Skeletal muscle tissue (tissue), 4 donors: ENCODE results near the gene SNU13. TPM values are rescaled to one million over a fixed set of nuclear protein-coding genes. Genes with fewer than 3 reads are reported as not detected.
"Not testable (repeated sequence)": the region's sequence is repeated elsewhere in the genome, so short reads cannot be mapped to it uniquely, and the experiment has no call there.

Experiments
- H3K27ac ChIP-seq: one replicate; pipeline ENCODE4 v1.7.0; 2013; ENCODE audit warnings: mild to moderate bottlenecking, low read depth, low read length, inconsistent platforms
- H3K27me3 ChIP-seq, 3 donors: one replicate each; pipeline ENCODE4 v1.7.0; 2013; ENCODE audit warnings: low read length in 3 of 3; ENCODE audit not compliant: control insufficient read depth in 3 of 3, insufficient read depth in 3 of 3
- H3K36me3 ChIP-seq, 3 donors: one replicate each; pipeline ENCODE4 v1.7.0; 2013; ENCODE audit warnings: low read length in 3 of 3; ENCODE audit not compliant: control insufficient read depth in 3 of 3, insufficient read depth in 3 of 3
- H3K4me1 ChIP-seq, 3 donors: one replicate each; pipeline ENCODE4 v1.7.0; 2013; ENCODE audit warnings: low read length in 3 of 3, mild to moderate bottlenecking in 3 of 3; ENCODE audit not compliant: control insufficient read depth in 3 of 3, insufficient read depth in 3 of 3
- H3K4me3 ChIP-seq, 3 donors: one replicate each; pipeline ENCODE4 v1.7.0; 2013; ENCODE audit warnings: low read length in 3 of 3
- H3K9ac ChIP-seq, 3 donors: one replicate each; pipeline ENCODE4 v1.7.0; 2013; ENCODE audit warnings: low read length in 3 of 3, mild to moderate bottlenecking in 3 of 3, moderate library complexity in 2 of 3, low read depth in 1 of 3
- H3K9me3 ChIP-seq, 3 donors: one replicate each; pipeline ENCODE4 v1.7.0; 2013; ENCODE audit warnings: low read length in 3 of 3; ENCODE audit not compliant: control insufficient read depth in 3 of 3
- total RNA-seq: library from RNA; depleted of rRNA; stranded (reverse); fragments of >200 nt; gene quantifications from one replicate; pipeline ENCODE4 v1.2.3, GENCODE V29; 2014
- donor health status: Osteomylitis.

SNU13 gene
- total RNA-seq, 1 donor from 2014 or later: 57.4 TPM

DNA sequence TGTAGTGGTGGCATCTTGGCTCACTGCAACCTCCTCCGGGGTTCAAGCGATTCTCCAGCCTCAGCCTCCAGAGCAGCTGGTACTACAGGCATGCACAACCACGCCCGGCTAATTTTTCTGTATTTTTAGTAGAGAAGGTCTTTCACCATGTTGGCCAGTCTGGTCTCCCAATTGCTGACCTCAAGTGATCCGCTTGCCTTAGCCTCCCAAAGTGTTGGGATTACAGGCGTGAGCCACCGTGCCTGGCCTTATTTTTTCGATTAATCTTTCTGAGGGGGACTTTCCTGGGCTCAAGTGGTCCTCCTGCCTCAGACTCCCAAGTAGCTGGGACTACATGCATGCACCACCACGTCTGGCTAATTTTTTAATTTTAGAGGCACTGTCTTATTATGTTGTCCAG lies 5.6 kb downstream of the SNU13 start:
- Histone ChIP-seq H3K9ac (peak overlapping the region in 1 of 3 donors; percentile 82), H3K9me3 (no peaks in the 10 kb centered on the region), H3K27me3 (no peaks in the 10 kb centered on the region), H3K36me3 (peaks cover 9 to 16% (median 15%) of the 10 kb centered on the region in 3 donors), H3K4me1 (peaks cover 7 to 14% (median 8%) of the 10 kb centered on the region in 3 donors), H3K4me3 (peak overlapping the region; percentile 83 to 91 (median 87)), H3K27ac (peak overlapping the region; percentile 89)

DNA sequence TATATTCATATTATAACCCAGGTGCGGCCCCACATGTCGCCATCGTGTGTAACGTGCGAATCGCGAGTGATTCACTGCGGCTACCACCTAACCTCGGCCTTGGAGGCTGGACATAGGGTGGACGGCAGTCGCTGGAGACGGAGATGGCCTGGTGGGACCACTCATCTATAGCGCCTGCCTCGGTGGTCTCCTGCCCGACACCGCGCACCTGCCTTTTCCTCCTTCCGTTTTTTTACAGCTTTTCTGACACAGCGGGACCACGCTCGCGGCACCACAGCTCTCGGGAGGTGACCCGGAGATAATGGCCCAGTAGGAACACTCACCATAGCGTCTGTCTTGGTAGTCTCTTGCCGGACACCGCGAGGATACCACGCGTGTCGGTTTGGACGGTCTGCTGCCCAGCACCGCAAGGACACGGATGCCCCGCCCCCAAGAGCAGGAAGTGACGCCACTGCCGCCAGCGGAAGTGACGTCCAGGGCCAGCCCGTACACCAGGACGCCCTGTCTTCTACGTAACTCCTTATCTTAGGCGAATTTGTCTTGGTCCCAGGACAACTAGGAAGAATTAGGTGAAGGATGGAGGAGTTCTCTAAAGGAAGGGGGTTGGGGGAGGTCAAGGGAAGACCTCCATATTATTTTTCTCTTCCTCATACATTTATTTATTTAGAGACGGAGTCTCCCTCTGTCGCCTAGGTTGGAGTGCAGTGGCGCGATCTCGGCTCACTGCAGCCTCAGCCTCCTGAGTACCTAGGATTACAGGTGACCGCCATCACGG lies 6.4 kb downstream of the SNU13 start:
- H3K9ac ChIP-seq: peak overlapping the region; percentile 82 to 87 (median 86)
- H3K4me3 ChIP-seq: peak overlapping the region; percentile 83 to 91 (median 87)
- no peaks in the 10 kb centered on the region for H3K9me3 ChIP-seq
- peaks cover 0 to 6% (median 0%) of the 10 kb centered on the region in 3 donors for H3K4me1 ChIP-seq
- peak overlapping the region; percentile 89 for H3K27ac ChIP-seq
- H3K27me3 ChIP-seq: no peaks in the 10 kb centered on the region
- peaks cover 14 to 19% (median 16%) of the 10 kb centered on the region in 3 donors for H3K36me3 ChIP-seq

DNA sequence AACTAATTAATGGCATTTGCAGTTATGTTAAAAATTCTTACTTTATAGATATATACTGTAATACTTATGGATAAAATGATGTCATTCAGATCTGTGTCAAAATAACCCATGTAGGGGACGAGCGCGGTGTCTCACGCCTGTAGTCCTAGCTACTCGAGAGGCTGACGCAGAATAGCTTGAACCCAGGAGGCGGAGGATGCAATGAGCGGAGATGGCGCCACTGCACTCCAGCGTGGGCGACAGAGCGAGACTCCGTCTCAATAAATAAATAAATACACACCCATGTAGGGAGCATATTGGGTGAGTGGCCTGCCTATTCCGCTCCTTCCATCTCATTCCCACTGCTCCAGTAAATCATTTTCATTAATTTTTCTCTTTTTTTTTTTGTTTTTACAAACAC lies 7.1 kb downstream of the SNU13 start:
- Histone ChIP-seq H3K9ac (peak overlapping the region; percentile 82 to 87 (median 86)), H3K27ac (peak overlapping the region; percentile 89), H3K9me3 (no peaks in the 10 kb centered on the region), H3K36me3 (peaks cover 15 to 19% (median 16%) of the 10 kb centered on the region in 3 donors), H3K4me1 (peaks cover 0 to 3% (median 0%) of the 10 kb centered on the region in 3 donors), H3K27me3 (no peaks in the 10 kb centered on the region), H3K4me3 (peak overlapping the region; percentile 83 to 91 (median 87))

DNA sequence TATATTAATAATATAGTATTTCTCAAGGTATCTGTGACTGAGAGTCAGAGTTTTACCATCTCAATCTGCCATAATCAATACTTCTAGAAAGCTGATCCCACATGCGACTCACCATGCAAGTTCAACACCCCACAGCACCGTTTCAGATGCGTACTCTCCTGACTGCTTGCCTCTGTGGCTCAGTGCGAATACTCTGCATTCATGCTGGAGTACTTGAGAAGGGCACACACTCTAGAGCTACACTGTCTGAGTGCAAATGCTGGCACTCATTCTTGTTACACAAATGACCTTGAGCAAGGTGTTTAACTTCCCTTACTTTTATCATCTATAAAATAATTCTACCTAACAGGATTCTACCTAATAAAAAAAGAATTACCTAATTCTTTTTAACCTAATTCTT lies 12.5 kb downstream of the SNU13 start:
- Histone ChIP-seq H3K9ac (no peak overlapping the region), H3K36me3 (peaks cover 20 to 40% (median 36%) of the 10 kb centered on the region in 3 donors), H3K4me3 (no peak overlapping the region), H3K27me3 (no peaks in the 10 kb centered on the region), H3K4me1 (peaks cover 0 to 3% (median 0%) of the 10 kb centered on the region in 3 donors), H3K9me3 (no peaks in the 10 kb centered on the region), H3K27ac (no peak overlapping the region)

- no peak overlapping the region for H3K4me3 ChIP-seq
- H3K27me3 ChIP-seq: no peaks in the 10 kb centered on the region
- no peak overlapping the region for H3K9ac ChIP-seq
- peaks cover 0 to 3% (median 0%) of the 10 kb centered on the region in 3 donors for H3K4me1 ChIP-seq
- H3K36me3 ChIP-seq: peaks cover 17 to 36% (median 34%) of the 10 kb centered on the region in 3 donors
- no peaks in the 10 kb centered on the region for H3K9me3 ChIP-seq
- no peak overlapping the region for H3K27ac ChIP-seq
Observed at GRCh38 chr22:41674846-41675340, 13.8 kb downstream of the SNU13 start.

DNA sequence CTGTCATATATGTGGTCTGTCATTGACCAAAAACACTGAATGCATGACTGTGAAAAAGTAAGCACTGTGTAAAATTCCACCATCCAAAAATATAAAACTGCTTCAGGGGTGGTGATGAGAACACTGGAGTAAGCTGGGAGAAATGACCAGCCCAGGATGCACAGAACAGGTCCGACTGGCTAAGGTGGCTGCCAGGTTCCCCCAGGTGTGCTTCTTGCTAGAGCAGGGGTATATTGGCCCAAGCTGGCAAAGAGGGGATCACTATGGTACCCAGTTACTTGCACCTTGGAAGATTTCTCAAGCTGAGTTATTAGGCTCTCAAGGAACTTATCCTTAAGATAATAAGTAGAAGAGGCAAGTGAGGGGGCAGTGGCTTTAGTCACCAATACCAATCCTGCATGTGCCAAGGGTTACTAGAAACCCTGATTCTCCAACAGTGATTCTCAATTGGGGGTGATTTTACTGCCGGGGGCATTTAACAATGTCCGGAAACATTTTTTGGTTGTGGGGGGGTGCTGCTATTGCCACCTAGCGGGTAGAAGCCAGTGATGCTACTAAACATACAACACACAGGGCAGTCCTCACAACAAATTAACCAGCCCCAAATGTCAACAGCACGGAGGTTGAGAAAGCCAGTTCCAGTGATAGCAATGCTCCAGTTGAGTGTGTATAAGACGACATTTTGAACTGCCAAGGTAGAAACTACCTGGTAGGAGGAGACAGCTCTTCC lies 15.7 kb downstream of the SNU13 start:
- H3K9ac ChIP-seq: no peak overlapping the region
- peaks cover 7 to 27% (median 25%) of the 10 kb centered on the region in 3 donors for H3K36me3 ChIP-seq
- H3K27me3 ChIP-seq: no peaks in the 10 kb centered on the region
- H3K4me3 ChIP-seq: no peak overlapping the region
- peaks cover 0 to 3% (median 0%) of the 10 kb centered on the region in 3 donors for H3K4me1 ChIP-seq
- H3K9me3 ChIP-seq: no peaks in the 10 kb centered on the region
- H3K27ac ChIP-seq: no peak overlapping the region

DNA sequence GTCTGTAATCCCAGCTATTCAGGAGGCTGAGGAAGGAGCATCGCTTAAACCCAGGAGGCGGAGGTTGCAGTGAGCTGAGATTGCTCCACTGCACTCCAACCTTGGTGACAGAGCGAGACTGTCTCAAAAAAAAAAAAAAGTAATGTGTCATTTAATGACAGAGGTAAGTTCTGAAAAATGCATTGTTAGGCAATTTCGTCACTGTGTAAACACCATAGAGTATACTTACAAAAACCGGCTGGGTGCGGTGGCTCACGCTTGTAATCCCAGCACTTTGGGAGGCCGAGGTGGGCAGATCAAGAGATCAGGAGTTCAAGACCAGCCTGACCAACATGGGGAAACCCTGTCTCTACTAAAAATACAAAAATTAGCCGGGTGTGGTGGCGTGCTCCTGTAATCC lies 16.6 kb downstream of the SNU13 start:
- not testable (repeated sequence) for H3K9me3 ChIP-seq, H3K4me1 ChIP-seq, H3K9ac ChIP-seq, H3K4me3 ChIP-seq, H3K27ac ChIP-seq, H3K27me3 ChIP-seq
- peaks cover 7 to 21% (median 21%) of the 10 kb centered on the region in 3 donors for H3K36me3 ChIP-seq

DNA sequence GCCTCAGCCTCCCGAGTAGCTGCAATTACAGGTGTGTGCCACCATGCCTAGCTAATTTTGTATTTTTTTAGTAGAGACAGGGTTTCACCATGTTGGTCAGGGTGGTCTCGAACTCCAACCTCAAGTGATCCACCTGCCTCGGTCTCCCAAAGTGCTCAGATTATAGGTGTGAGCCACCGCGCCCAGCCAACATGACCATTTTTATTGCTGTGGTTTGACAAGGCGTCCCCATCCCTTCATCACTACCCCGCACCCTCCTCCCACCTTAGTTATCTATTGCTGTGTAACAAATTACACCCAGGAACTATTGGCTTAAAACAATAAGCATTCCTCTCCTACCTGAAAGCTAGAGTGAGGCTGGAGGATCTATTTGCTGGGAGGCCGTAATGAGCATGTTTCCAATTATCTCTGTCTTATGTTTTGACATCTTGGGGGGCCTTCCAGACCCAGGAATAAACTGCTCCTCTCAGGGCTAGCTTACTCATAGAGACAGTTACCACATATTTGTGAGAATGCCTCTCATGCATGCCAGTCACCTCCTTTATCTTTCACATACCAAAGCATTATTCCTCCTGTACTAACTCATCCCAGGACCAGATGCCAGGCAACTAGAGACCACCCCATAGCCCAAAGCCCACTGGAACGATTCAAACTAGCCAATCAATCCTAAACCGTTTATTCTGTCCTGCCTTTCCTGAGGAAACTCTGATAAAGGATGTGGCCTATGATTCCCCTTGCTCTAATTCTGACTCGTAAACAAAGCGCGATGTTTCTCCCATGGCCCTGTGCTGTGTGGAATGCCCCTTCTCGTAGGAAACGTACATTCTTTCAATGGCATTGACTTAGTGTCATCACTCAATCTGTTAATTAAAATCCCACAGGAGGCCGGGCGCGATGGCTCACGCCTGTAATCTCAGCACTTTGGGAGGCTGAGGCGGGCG lies 19.4 kb downstream of the SNU13 start:
- Histone ChIP-seq H3K27ac (no peak overlapping the region), H3K4me3 (no peak overlapping the region), H3K27me3 (no peaks in the 10 kb centered on the region), H3K4me1 (peaks cover 6 to 7% (median 6%) of the 10 kb centered on the region in 3 donors), H3K9ac (no peak overlapping the region), H3K9me3 (no peaks in the 10 kb centered on the region), H3K36me3 (peaks cover 11 to 20% (median 11%) of the 10 kb centered on the region in 3 donors)

DNA sequence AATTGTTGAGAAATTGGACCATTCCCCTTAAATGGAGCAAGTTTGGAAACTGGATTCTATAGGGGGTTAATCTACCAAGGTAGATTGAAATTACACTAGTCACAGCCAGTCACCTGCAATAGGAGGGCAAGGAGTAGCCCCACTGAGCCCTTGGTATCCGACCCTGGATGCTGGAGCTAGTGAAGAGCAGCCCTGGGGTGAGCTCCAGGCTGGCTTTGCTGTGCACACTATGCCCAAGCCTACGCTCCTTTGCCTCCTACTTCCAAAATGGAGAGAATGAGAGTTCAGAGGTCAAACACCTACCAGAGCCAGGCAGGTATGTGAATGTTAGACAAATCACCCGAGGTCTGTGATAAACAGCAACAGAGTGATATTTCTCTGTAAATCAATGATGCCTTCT lies 23.7 kb downstream of the SNU13 start:
- Histone ChIP-seq H3K36me3 (peaks cover 25 to 48% (median 41%) of the 10 kb centered on the region in 3 donors), H3K9ac (no peak overlapping the region), H3K27me3 (no peaks in the 10 kb centered on the region), H3K9me3 (no peaks in the 10 kb centered on the region), H3K4me1 (peaks cover 10 to 15% (median 13%) of the 10 kb centered on the region in 3 donors), H3K27ac (no peak overlapping the region), H3K4me3 (no peak overlapping the region)
